ENCODE measurements around the gene FOXP1.

The FOXP1 gene

GRCh38 chr3:71583566-71584393 is at the start of gene FOXP1:
TSS of gene FOXP1 (minus strand) at chr3:71583728. CDS start at chr3:71198381, 385,347 bp downstream.
- peak; percentile 71 for DNase-seq

GRCh38 chr3:71629711-71630110 is 46.2 kb upstream of the FOXP1 start:
- no peak for DNase-seq

- DNase-seq, result no peak
Observed at GRCh38 chr3:71629289-71629688, 45.8 kb upstream of the FOXP1 start.

GRCh38 chr3:71628522-71628921 is 45.0 kb upstream of the FOXP1 start:
- no peak for DNase-seq

GRCh38 chr3:71625676-71626075 is 42.1 kb upstream of the FOXP1 start:
- DNase-seq, result no peak

GRCh38 chr3:71621825-71622537 is 38.5 kb upstream of the FOXP1 start:
- no peak for DNase-seq

GRCh38 chr3:71618538-71618937 is 35.0 kb upstream of the FOXP1 start:
- no peak for DNase-seq

- no peak for DNase-seq
Observed at GRCh38 chr3:71616571-71617021, 33.1 kb upstream of the FOXP1 start.

GRCh38 chr3:71614869-71615268 is 31.3 kb upstream of the FOXP1 start:
- no peak for DNase-seq

- DNase-seq, result no peak
Observed at GRCh38 chr3:71614426-71614825, 30.9 kb upstream of the FOXP1 start.

GRCh38 chr3:71611099-71611498 is 27.6 kb upstream of the FOXP1 start:
- DNase-seq, result no peak

- DNase-seq, result no peak
Observed at GRCh38 chr3:71607364-71607763, 23.8 kb upstream of the FOXP1 start.

GRCh38 chr3:71606582-71606981 is 23.1 kb upstream of the FOXP1 start:
- DNase-seq, result no peak

- no peak for DNase-seq
Observed at GRCh38 chr3:71602256-71602655, 18.7 kb upstream of the FOXP1 start.

- no peak for DNase-seq
Observed at GRCh38 chr3:71601811-71602210, 18.3 kb upstream of the FOXP1 start.

GRCh38 chr3:71600646-71601288 is 17.2 kb upstream of the FOXP1 start:
- DNase-seq, result no peak

GRCh38 chr3:71599416-71599815 is 15.9 kb upstream of the FOXP1 start:
- DNase-seq, result no peak

GRCh38 chr3:71598292-71598691 is 14.8 kb upstream of the FOXP1 start:
- no peak for DNase-seq

- DNase-seq, result no peak
Observed at GRCh38 chr3:71597286-71597685, 13.8 kb upstream of the FOXP1 start.

- no peak for DNase-seq
Observed at GRCh38 chr3:71593106-71593505, 9.6 kb upstream of the FOXP1 start.

- DNase-seq, result no peak
Observed at GRCh38 chr3:71591101-71591500, 7.6 kb upstream of the FOXP1 start.

- peak; percentile 21 for DNase-seq
Observed at GRCh38 chr3:71589132-71589531, 5.6 kb upstream of the FOXP1 start.

- DNase-seq, result no peak
Observed at GRCh38 chr3:71587958-71588357, 4.4 kb upstream of the FOXP1 start.

GRCh38 chr3:71586810-71587242 is 3.3 kb upstream of the FOXP1 start:
- no peak for DNase-seq

All from NCI-H774 (cell line).